ENCODE measurements around the gene PLD6.

GRCh38 chr17:17176341-17176740, 29.8 kb downstream of the PLD6 start:
- TF ChIP-seq CTCF (conservative IDR thresholded peaks at IDR 0.05; ENCODE audit: low read length) (no peak), EZH2phosphoT487 (IDR thresholded peaks at IDR 0.05; ENCODE audit: borderline replicate concordance) (no peak)

Measured in Loucy (cell line).